HEK293T (cell line): ENCODE measurements around the gene ANKRD13D.

Experiments used
- CTCF ChIA-PET: fragments of 350-600 bp; formaldehyde crosslinking; extraction: SDS; loops from one replicate; lab custom pipeline; 2021; ENCODE audit warnings: antibody characterized with exemption, inconsistent platforms; lab: Yijun Ruan, JAX
- POLR2A ChIA-PET: fragments of 350-600 bp; formaldehyde crosslinking; extraction: SDS; loops from one replicate; lab custom pipeline; 2020; ENCODE audit warnings: antibody characterized with exemption, inconsistent platforms; lab: Yijun Ruan, JAX
- DNase-seq: peaks from one replicate; pipeline ENCODE4 v3.0.0; 2012; ENCODE audit warnings: mixed read lengths; ENCODE audit errors: extremely low spot score
- ARNT ChIP-seq: fragments of 450-650 bp; IDR thresholded peaks from 2 replicates; pipeline ENCODE4 v1.6.1; 2017; ENCODE audit warnings: mild to moderate bottlenecking
- BHLHE40 ChIP-seq: fragments of 450-650 bp; IDR thresholded peaks from 2 replicates; pipeline ENCODE4 v1.6.1; 2016; ENCODE audit warnings: mild to moderate bottlenecking, moderate library complexity, borderline replicate concordance
- CTBP1 ChIP-seq: fragments of 450-650 bp; IDR thresholded peaks from 2 replicates; pipeline ENCODE4 v1.6.1; 2016; ENCODE audit warnings: borderline replicate concordance
- ELF4 ChIP-seq: fragments of 450-650 bp; IDR thresholded peaks from 2 replicates; pipeline ENCODE4 v1.6.1; 2017; ENCODE audit warnings: antibody characterized with exemption
- FOXA1 ChIP-seq: fragments of 450-650 bp; IDR thresholded peaks from 2 replicates; pipeline ENCODE4 v1.6.1; 2016; ENCODE audit warnings: mild to moderate bottlenecking
- FOXK2 ChIP-seq: fragments of 450-650 bp; IDR thresholded peaks from 2 replicates; pipeline ENCODE4 v1.6.1; 2016; ENCODE audit warnings: mild to moderate bottlenecking
- FOXM1 ChIP-seq: fragments of 450-650 bp; IDR thresholded peaks from 2 replicates; pipeline ENCODE4 v1.6.1; 2017; ENCODE audit warnings: mild to moderate bottlenecking, borderline replicate concordance
- HDGF ChIP-seq: fragments of 450-650 bp; IDR thresholded peaks from 2 replicates; pipeline ENCODE4 v1.6.1; 2017; ENCODE audit warnings: antibody characterized with exemption, borderline replicate concordance
- LEF1 ChIP-seq: fragments of 450-650 bp; IDR thresholded peaks from 2 replicates; pipeline ENCODE4 v1.6.1; 2017; ENCODE audit warnings: mild to moderate bottlenecking, borderline replicate concordance
- NFRKB ChIP-seq: fragments of 450-650 bp; IDR thresholded peaks from 2 replicates; pipeline ENCODE4 v1.6.1; 2016; ENCODE audit warnings: mild to moderate bottlenecking, moderate library complexity
- SP1 ChIP-seq: fragments of 450-650 bp; IDR thresholded peaks from 2 replicates; pipeline ENCODE4 v1.6.1; 2017
- SUZ12 ChIP-seq: fragments of 450-650 bp; IDR thresholded peaks from 2 replicates; pipeline ENCODE4 v1.6.1; 2016; ENCODE audit warnings: mild to moderate bottlenecking
- TARDBP ChIP-seq: fragments of 450-650 bp; IDR thresholded peaks from 2 replicates; pipeline ENCODE4 v1.6.1; 2016
- ZNF384 ChIP-seq: fragments of 450-650 bp; IDR thresholded peaks from 2 replicates; pipeline ENCODE4 v1.6.1; 2016
- TF ChIP-seq, protein P1 (sequence below): fragments of 450-650 bp; IDR thresholded peaks from 2 replicates; pipeline ENCODE4 v1.6.1; 2016

ANKRD13D gene

DNA sequence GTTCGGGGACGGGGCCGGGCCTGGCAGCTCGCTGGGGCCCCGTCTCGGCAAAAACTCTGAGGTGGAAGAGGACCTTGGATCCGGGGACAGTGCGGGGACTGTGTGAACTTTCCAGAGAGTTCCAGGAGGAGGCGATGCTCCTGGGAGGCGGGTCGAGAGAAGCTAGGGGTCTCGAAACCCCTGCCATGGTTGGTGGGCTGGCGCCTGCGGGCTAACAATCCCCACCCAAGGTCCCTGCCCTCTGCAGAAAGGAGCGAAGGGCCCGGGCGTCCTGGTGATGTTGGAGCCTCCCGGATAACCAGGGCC is 27.5 kb upstream of the ANKRD13D start:
- ChIA-PET POLR2A (interaction anchor here (0.9 to 3.1 kb wide), 2 partner anchors 27 to 56 kb away, joined by 4 to 28 read pairs; no protein-coding TSS in a partner anchor), CTCF (interaction anchor here (0.6 to 3.3 kb wide), 15 partner anchors 8 to 376 kb away, joined by 3 to 22 read pairs (median 4); partner anchors contain the start of genes POLD4 and SSH3)
- no peak for DNase-seq
- TF ChIP-seq FOXA1 (no peak), NFRKB (no peak), ARNT (no peak), FOXM1 (no peak), CTBP1 (no peak)

DNA sequence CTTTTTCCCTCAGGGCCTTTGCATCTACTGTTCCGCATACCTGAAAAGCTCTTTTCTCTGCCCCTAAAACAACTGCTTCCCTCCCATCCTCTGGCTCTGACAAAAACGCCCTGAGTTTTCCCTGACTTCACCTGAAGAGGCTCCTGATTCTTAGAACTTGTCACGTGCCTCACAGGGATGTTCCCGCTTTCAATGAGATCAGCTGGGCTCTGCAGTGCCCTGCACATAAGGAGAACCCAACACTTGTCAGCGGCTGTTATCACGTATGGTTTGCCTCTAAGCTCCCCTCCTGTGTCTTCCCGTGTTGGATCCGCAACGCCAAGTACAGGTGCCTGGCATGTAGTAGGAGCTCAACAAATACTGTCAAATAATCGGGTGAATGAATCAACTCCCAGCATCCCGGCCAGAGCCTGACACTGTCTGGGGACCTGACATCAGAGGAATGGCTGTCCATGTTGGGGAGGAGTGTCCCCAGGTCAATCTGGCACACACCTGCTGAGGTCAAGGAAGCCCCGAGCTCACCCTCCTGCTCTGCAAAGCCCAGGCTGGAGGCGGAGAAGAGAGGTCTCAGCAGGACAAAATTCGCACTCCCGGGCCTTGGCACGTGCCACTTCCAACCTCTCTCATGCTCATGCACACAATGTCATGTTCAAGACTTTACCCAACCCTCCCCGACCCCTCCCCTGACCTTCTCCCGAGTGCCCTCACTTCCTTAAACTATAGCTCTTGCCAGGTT is 27.0 kb upstream of the ANKRD13D start:
- DNase-seq = no peak
- ChIA-PET POLR2A (interaction anchor here (0.9 to 3.1 kb wide), 2 partner anchors 26 to 55 kb away, joined by 4 to 28 read pairs; no protein-coding TSS in a partner anchor), CTCF (interaction anchor here (0.5 to 3.3 kb wide), 16 partner anchors 9 to 376 kb away, joined by 3 to 22 read pairs (median 4); partner anchors contain the start of genes POLD4 and SSH3)
- no peak for TF ChIP-seq SP1

DNA sequence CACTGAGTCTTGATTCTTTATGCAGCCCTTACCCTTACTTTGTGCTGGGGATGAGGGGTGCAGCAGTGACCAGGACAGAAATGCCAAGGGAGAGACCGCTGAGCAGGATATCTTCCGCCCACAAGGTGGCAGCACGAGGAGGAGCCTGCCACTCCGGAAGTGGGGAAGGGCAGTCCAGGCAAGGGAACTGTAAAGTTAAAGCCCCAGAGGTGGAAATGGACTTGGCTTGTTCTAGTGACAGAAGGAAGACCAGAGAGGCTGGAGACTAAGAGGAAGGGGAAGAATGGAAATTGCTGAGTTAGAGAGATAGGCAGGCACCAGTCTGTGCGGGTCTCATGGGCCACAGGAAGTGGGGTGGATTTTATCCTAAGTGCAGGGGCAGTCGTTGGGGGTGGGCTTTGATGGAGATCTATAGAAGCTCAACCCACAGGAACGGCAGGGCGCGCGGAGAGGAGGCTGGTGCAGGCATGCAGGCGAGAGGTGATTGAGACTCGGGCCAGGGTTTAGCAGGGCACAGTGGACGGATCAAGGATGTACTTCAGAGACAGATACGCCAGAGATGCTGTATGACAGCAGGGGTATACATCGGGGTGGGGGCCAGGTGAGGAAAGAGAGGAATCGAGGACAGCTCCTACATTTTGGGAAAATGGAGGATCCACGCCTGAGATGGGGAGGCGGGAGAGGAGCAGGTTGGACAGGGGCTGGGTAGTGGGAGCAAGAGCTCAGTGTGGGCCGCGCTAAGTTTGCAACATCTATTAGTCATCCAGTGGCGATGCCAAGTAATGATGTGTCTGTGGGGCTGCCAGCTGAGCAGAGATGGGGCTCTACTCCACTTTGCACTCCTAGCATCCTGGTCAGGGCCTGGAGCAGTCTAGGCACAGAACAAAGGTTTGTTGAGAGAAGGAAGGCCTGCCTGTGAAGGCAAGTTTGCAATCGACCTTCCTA is 26.1 kb upstream of the ANKRD13D start:
- POLR2A ChIA-PET = interaction anchor here (3.1 kb wide), 1 partner anchor 54 kb away, joined by 28 read pairs; no protein-coding TSS in a partner anchor
- no peak for TF ChIP-seq NFRKB
- no peak for TF ChIP-seq ZNF384
- TF ChIP-seq ELF4 = peak; percentile 71
- no peak for TF ChIP-seq ARNT
- no peak for TF ChIP-seq FOXA1
- TF ChIP-seq TARDBP = no peak
- no peak for TF ChIP-seq SUZ12
- TF ChIP-seq, protein P1, sequence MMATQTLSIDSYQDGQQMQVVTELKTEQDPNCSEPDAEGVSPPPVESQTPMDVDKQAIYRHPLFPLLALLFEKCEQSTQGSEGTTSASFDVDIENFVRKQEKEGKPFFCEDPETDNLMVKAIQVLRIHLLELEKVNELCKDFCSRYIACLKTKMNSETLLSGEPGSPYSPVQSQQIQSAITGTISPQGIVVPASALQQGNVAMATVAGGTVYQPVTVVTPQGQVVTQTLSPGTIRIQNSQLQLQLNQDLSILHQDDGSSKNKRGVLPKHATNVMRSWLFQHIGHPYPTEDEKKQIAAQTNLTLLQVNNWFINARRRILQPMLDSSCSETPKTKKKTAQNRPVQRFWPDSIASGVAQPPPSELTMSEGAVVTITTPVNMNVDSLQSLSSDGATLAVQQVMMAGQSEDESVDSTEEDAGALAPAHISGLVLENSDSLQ = peak; percentile 67; the same call in 1 of the 2 replicates
- DNase-seq = peak; percentile 85
- CTCF ChIA-PET = interaction anchor here (0.5 to 3.3 kb wide), 10 partner anchors 10 to 184 kb away, joined by 3 to 22 read pairs (median 4); partner anchors contain the start of gene POLD4

DNA sequence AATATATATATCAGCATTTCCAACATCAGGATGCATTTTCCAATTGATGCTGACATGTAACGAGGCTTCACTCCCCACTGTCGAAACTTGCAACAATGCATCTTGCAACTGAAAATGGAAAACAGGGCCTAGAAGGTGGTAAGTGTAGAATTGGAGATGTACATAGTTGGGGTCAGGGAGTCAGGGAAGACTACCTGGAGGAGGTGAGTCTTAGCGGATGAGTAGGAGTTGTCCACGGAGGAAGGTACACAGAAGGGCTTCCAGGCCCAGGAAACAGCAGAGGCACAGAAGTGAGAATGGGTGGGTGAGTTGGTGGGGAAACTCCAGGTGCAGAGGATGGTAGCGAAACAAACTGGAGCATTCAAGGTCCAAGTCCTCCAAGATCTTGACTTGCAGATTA is 24.8 kb upstream of the ANKRD13D start:
- DNase-seq = no peak
- ChIA-PET POLR2A (no interaction called here), CTCF (interaction anchor here (3.3 kb wide), 1 partner anchor 54 kb away, joined by 22 read pairs; no protein-coding TSS in a partner anchor)
- TF ChIP-seq NFRKB (no peak), CTBP1 (no peak), FOXK2 (no peak), ZNF384 (no peak), TARDBP (no peak), FOXA1 (no peak), ELF4 (no peak)

DNA sequence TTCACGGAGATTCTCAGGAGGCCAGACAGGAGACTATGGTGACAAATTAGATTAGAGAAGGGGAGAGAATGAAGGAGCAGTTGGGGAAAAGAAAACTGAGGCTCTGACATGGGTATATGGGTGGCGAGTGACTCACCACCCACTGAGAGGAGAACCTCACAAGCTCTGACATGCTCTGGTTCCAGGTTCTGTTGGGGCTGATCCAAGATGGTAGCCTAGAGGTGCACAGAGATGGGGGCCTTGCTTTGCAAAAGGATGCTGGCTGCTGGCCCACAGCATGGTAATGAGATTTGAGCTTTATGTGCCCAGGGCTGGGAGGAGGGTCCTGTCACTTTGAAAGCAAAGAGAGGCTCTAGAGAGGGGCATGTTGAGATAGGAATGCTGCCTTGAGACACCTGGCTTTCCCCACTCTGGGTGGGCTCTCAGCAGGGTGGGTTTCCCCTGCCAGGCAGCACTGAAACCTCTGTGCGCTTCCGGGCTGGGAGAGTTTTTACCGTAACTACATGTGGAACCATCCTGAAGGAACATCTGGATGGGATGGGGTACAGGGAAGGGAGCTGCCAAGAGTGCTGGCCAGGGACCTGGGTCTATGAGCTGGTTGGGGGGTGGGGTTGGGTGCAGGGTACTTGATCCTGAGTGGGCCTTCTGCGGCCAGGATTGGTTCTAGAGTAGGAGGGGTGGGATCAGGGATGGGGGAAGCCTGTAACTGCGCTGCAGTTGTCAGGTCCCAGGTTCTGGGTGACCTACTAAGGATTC is 24.0 kb upstream of the ANKRD13D start:
- TF ChIP-seq BHLHE40 (no peak), CTBP1 (no peak), FOXA1 (no peak), ZNF384 (no peak), NFRKB (no peak), HDGF (no peak), ELF4 (no peak), SUZ12 (no peak), TARDBP (no peak), SP1 (no peak), ARNT (no peak), FOXM1 (no peak), LEF1 (no peak)
- TF ChIP-seq, protein P1 = no peak
- CTCF ChIA-PET = interaction anchor here (0.6 to 1.1 kb wide), 2 partner anchors 25 to 53 kb away, joined by 3 read pairs; no protein-coding TSS in a partner anchor
- POLR2A ChIA-PET = no interaction called here
- DNase-seq = no peak

DNA sequence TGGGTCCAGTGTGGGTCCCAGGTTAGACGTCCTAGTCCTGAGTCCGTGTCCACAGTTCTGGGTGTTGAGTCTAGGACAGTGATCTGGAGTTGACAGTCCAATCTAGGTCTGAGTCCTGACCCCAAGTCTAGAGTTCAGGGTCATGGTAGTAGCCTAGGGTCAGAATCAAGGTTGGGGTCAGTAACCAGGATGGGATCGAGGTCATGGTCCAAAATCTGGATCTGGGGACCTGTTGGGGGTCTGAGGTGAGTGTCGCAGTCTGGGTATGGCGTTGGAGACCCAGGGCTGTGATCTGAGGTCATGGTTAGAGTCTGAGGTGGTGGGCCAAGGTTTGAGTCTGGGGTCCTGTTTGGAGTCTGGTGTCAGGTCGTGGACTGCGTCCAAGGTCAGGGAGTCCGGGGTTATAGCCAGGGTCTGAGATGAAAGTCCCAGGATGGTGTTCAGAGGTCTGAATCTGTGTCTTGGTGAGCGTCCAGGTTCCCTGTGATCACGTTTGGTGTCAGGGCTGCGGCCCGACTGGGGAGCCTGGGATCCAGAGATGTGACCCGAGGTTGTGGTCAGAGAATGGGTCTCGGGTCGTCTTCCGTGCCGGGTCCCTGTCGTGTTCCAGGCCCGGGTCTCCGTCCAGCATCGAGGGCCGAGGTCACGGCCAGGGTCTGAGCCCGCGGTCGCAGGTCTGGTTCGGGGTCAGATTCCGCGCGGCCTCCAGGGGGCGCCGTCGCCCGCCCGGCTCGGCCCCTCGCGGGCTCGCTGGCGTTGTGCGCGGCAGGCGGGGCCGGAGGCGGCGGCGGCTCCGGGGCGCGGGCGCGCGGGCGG is 23.3 kb upstream of the ANKRD13D start:
- peak; percentile 88 for DNase-seq
- no peak for TF ChIP-seq SUZ12
- no peak for TF ChIP-seq ZNF384
- no peak for TF ChIP-seq FOXA1
- no peak for TF ChIP-seq HDGF
- TF ChIP-seq CTBP1 = no peak
- TF ChIP-seq LEF1 = no peak
- ChIA-PET CTCF (interaction anchor here (0.8 to 1.1 kb wide), 3 partner anchors 16 to 88 kb away, joined by 3 read pairs; partner anchors contain the start of gene POLD4), POLR2A (interaction anchor here (0.7 to 1.3 kb wide), 7 partner anchors 23 to 183 kb away, joined by 3 to 9 read pairs (median 3); partner anchors contain the start of genes ANKRD13D and POLD4)
